K562 (cell line): ENCODE results near the gene ASB10. TPM values are rescaled to one million over a fixed set of nuclear protein-coding genes. Genes with fewer than 3 reads are reported as not detected.

Experiments used
- ATAC-seq: fragments of 200-7000 bp; cut with Tn5 transposase; 3 replicates; pipeline ENCODE4 v1.9.1; 2020; ENCODE audit warnings: moderate library complexity
- BruUV-seq: library from RNA; stranded (reverse); fragments of 400-500 nt; replicated peaks from 2 replicates; lab custom pipeline; 2021; lab: Mats Ljungman, UMichigan
- CTCF ChIA-PET: fragments of 300-600 bp; formaldehyde crosslinking; extraction: SDS; loops from one replicate; lab custom pipeline; 2021; ENCODE audit warnings: low intra/inter-chr PET ratio; lab: Yijun Ruan, JAX
- POLR2A ChIA-PET: fragments of 300-600, 350-650 bp; sonication (Branson Sonifier 250); formaldehyde crosslinking; extraction: SDS; loops from one replicate; lab custom pipeline; 2021; ENCODE audit warnings: antibody characterized with exemption, inconsistent platforms; lab: Yijun Ruan, JAX
- DNase-seq, 4 experiments: peaks; one replicate each; pipeline versions ENCODE4 v3.0.0 to v3.0.0-alpha.2; 2011 to 2018; ENCODE audit warnings: low spot score in 3 of 4, mixed read lengths in 3 of 4; ENCODE audit errors: extremely low read depth in 1 of 4
- FAIRE-seq: peaks from 2 replicates; lab custom pipeline; 2011; peaks lifted over from hg19 to GRCh38; lab: Jason Lieb, UNC
- H2AFZ ChIP-seq: 2 replicates; pipeline ENCODE4 v1.6.0; 2011; ENCODE audit warnings: low read depth, low read length, control low read depth, inconsistent platforms
- H3K27ac ChIP-seq: fragments of 200-600 bp; 3 replicates; pipeline ENCODE4 v1.8.0; 2011; ENCODE audit warnings: low read depth, mild to moderate bottlenecking, control low read depth, inconsistent platforms, low read length, moderate library complexity, mixed read lengths; ENCODE audit errors: extremely low read depth
- H3K27me3 ChIP-seq, 2 experiments: fragments of 300-600 bp in 1 of 2; 2 replicates in 1 of 2; 3 replicates in 1 of 2; pipeline versions ENCODE4 v1.6.0 to v1.8.0; 2011; ENCODE audit warnings: inconsistent platforms in 2 of 2, low read length in 2 of 2, mild to moderate bottlenecking in 1 of 2, mixed read lengths in 1 of 2, moderate library complexity in 1 of 2; ENCODE audit not compliant: control insufficient read depth in 2 of 2, insufficient read depth in 2 of 2
- H3K36me3 ChIP-seq: fragments of 300-600 bp; 3 replicates; pipeline ENCODE4 v1.8.0; 2011; ENCODE audit warnings: mild to moderate bottlenecking, low read length, inconsistent platforms; ENCODE audit not compliant: control insufficient read depth, insufficient read depth
- H3K4me1 ChIP-seq, 2 experiments: fragments of 200-600 bp in 1 of 2; replicated peaks in 1 of 2; 2 replicates in 1 of 2; 3 replicates in 1 of 2; pipeline versions ENCODE4 v1.5.1 to v1.8.0; 2011; ENCODE audit warnings: inconsistent platforms in 2 of 2, low read length in 2 of 2, mild to moderate bottlenecking in 1 of 2, mixed read lengths in 1 of 2, moderate library complexity in 1 of 2; ENCODE audit not compliant: control insufficient read depth in 2 of 2, insufficient read depth in 2 of 2
- H3K4me2 ChIP-seq: 2 replicates; pipeline ENCODE4 v1.6.1; 2011; ENCODE audit warnings: low read length, control low read depth, inconsistent platforms, mixed read lengths; ENCODE audit not compliant: insufficient read depth
- H3K4me3 ChIP-seq: fragments of 200-600 bp; sonication (generic), shearing (Covaris generic); 2 replicates; pipeline ENCODE4 v1.5.1; 2016; ENCODE audit warnings: control low read depth, inconsistent platforms
- H3K79me2 ChIP-seq: fragments of 200-600 bp; 3 replicates; pipeline ENCODE4 v1.8.0; 2011; ENCODE audit warnings: low read length, inconsistent platforms; ENCODE audit not compliant: control insufficient read depth, insufficient read depth
- H3K9ac ChIP-seq, 2 experiments: 2 replicates each; pipeline versions ENCODE4 v1.6.0 to v1.6.1; 2011; ENCODE audit warnings: low read depth in 2 of 2, low read length in 2 of 2, control low read depth in 1 of 2, inconsistent platforms in 1 of 2, mild to moderate bottlenecking in 1 of 2, mixed read lengths in 1 of 2; ENCODE audit not compliant: insufficient read depth in 1 of 2
- H3K9me1 ChIP-seq: one replicate; pipeline ENCODE4 v1.6.0; 2011; ENCODE audit warnings: inconsistent platforms, mild to moderate bottlenecking, low read length, moderate library complexity; ENCODE audit not compliant: control insufficient read depth, insufficient read depth
- H3K9me3 ChIP-seq: replicated peaks from 2 replicates; pipeline ENCODE4 v1.5.1; 2011; ENCODE audit warnings: low read depth, low read length, inconsistent platforms; ENCODE audit not compliant: control insufficient read depth, insufficient read depth
- H4K20me1 ChIP-seq: replicated peaks from 2 replicates; pipeline ENCODE4 v1.6.1; 2011; ENCODE audit warnings: low read length, inconsistent platforms, mixed read lengths; ENCODE audit not compliant: control insufficient read depth, insufficient read depth
- BACH1 ChIP-seq: fragments of 200-800 bp; sonication (Bioruptor generic); IDR thresholded peaks from 2 replicates; pipeline ENCODE4 v1.6.1; 2016; ENCODE audit warnings: missing genetic modification characterization, missing compliant biosample characterization
- E2F3 ChIP-seq: fragments of 250-450 bp; sonication (Bioruptor Pico); IDR thresholded peaks from 2 replicates; pipeline ENCODE4 v1.4.0; 2020; ENCODE audit warnings: mild to moderate bottlenecking
- ETV6 ChIP-seq, 3 experiments: fragments of 150-350 bp in 1 of 3; sonication (generic) in 1 of 3; formaldehyde crosslinking in 1 of 3; IDR thresholded peaks; 2 replicates each; pipeline versions ENCODE4 v1.6.1 to v1.8.0; 2014 to 2022; ENCODE audit warnings: borderline replicate concordance in 2 of 3, low read depth in 2 of 3, antibody characterized with exemption in 1 of 3, low read length in 1 of 3, mild to moderate bottlenecking in 1 of 3, missing genetic modification reagents in 1 of 3
- HNRNPL ChIP-seq: fragments of 200-400 bp; formaldehyde crosslinking; IDR thresholded peaks from 2 replicates; pipeline ENCODE4 v1.6.1; 2017; ENCODE audit warnings: low read depth, mild to moderate bottlenecking, low read length
- HOXB6 ChIP-seq: fragments of 250-450 bp; sonication (Bioruptor Pico); IDR thresholded peaks from 2 replicates; pipeline ENCODE4 v1.5.1; 2022; ENCODE audit warnings: mild to moderate bottlenecking, borderline replicate concordance
- MCM2 ChIP-seq: fragments of 450-650 bp; IDR thresholded peaks from 2 replicates; pipeline ENCODE4 v1.6.1; 2017; ENCODE audit warnings: low read depth, mild to moderate bottlenecking
- NELFE ChIP-seq: IDR thresholded peaks from 2 replicates; pipeline ENCODE4 v1.6.1; 2011; ENCODE audit warnings: mild to moderate bottlenecking; ENCODE audit not compliant: insufficient read depth, insufficient read length
- NFIX ChIP-seq: fragments of 250-450 bp; sonication (Bioruptor Pico); IDR thresholded peaks from 2 replicates; pipeline ENCODE4 v1.4.0; 2020; ENCODE audit warnings: low read depth, mild to moderate bottlenecking, moderate library complexity
- PHF8 ChIP-seq: fragments of 200-600 bp; sonication (generic); IDR thresholded peaks from 2 replicates; pipeline ENCODE4 v1.6.1; 2012; ENCODE audit warnings: mixed run types, mild to moderate bottlenecking, inconsistent platforms, low read length, moderate library complexity, borderline replicate concordance
- PYGO2 ChIP-seq: fragments of 450-650 bp; IDR thresholded peaks from 2 replicates; pipeline ENCODE4 v1.6.1; 2016; ENCODE audit warnings: mild to moderate bottlenecking, missing genetic modification characterization, moderate library complexity, missing compliant biosample characterization
- RBM25 ChIP-seq: fragments of 200-400 bp; formaldehyde crosslinking; IDR thresholded peaks from 2 replicates; pipeline ENCODE4 v1.6.1; 2018; ENCODE audit warnings: low read length, low read depth, moderate library complexity; ENCODE audit not compliant: severe bottlenecking
- RUNX1 ChIP-seq: sonication (generic); IDR thresholded peaks from 2 replicates; pipeline ENCODE4 v1.6.1; 2016; ENCODE audit warnings: antibody characterized with exemption, low read depth
- SMAD2 ChIP-seq: fragments of 150-350 bp; IDR thresholded peaks from 2 replicates; pipeline ENCODE4 v1.6.1; 2014; ENCODE audit warnings: low read depth, mild to moderate bottlenecking, low read length
- SREBF2 ChIP-seq: sonication (generic); formaldehyde crosslinking; IDR thresholded peaks from 2 replicates; pipeline ENCODE4 v1.4.0; 2020; ENCODE audit warnings: mild to moderate bottlenecking, missing genetic modification reagents
- SRSF7 ChIP-seq: fragments of 200-400 bp; formaldehyde crosslinking; optimal IDR thresholded peaks from 2 replicates; pipeline ENCODE3; 2017; ENCODE audit warnings: mild to moderate bottlenecking, low read depth, low read length
- ZBED1 ChIP-seq: IDR thresholded peaks from 2 replicates; pipeline ENCODE4 v1.6.1; 2014
- ZNF184 ChIP-seq: sonication (generic); formaldehyde crosslinking; IDR thresholded peaks from 2 replicates; pipeline ENCODE4 v1.5.0; 2020; ENCODE audit warnings: missing genetic modification reagents
- ZNF41 ChIP-seq: fragments of 250-450 bp; sonication (Bioruptor Pico); conservative IDR thresholded peaks from 2 replicates; pipeline ENCODE4 v1.4.0; 2020; ENCODE audit warnings: mild to moderate bottlenecking
- ZNF551 ChIP-seq: fragments of 250-450 bp; sonication (Bioruptor Pico); IDR thresholded peaks from 2 replicates; pipeline ENCODE4 v1.5.0; 2021; ENCODE audit warnings: mild to moderate bottlenecking, moderate library complexity
- ZNF668 ChIP-seq: fragments of 250-450 bp; sonication (Bioruptor Pico); IDR thresholded peaks from 2 replicates; pipeline ENCODE4 v1.8.0; 2022; ENCODE audit warnings: mild to moderate bottlenecking, inconsistent platforms
- ZNF695 ChIP-seq: fragments of 450-650 bp; formaldehyde crosslinking; IDR thresholded peaks from 2 replicates; pipeline ENCODE4 v1.4.0; 2020; ENCODE audit warnings: mild to moderate bottlenecking, moderate library complexity
- WGBS: fragments of 100-300 bp; shearing (Covaris generic); methylation state at CpG from one replicate; pipeline ENCODE4 v1.1.6; 2016; ENCODE audit warnings: low coverage, mixed read lengths; ENCODE audit not compliant: insufficient coverage; ENCODE audit errors: missing lambda C conversion rate; 5-methylcytosine and 5-hydroxymethylcytosine counted together
- in situ Hi-C: fragments of 300-500 bp; cut with MboI; formaldehyde crosslinking; loops from 4 replicates; pipeline ENCODE4 v1.15.0; 2018; ENCODE audit warnings: inconsistent platforms, mixed read lengths
- intact Hi-C: fragments of 100-400 bp; cut with micrococcal nuclease; formaldehyde crosslinking; loops from 2 replicates; pipeline ENCODE4 v1.14.2; 2022
- polyA plus RNA-seq, 8 experiments: library from polyadenylated mRNA; depleted of rRNA in 4 of 8; stranded (reverse) in 5 of 8; unstranded in 3 of 8; fragments of >200 nt; fragmentation: Nextera tagmentation in 2 of 8; fragmentation: Illumina TruSeq in 1 of 8; extraction: Ambion mirVana in 2 of 8; extraction: Trizol in 1 of 8; gene quantifications; 2 replicates each; pipeline versions ENCODE4 v1.2.1 to v1.2.3, GENCODE V29; 2011 to 2014; ENCODE audit warnings: inconsistent platforms in 1 of 8, missing spikeins in 1 of 8
- total RNA-seq, 7 experiments: library from RNA; depleted of rRNA in 6 of 7; stranded (reverse); fragments of >200 nt in 6 of 7; fragmentation: Illumina TruSeq in 2 of 7; extraction: Trizol in 2 of 7; gene quantifications; 2 replicates each; pipeline versions ENCODE4 v1.2.1 to v1.2.3, GENCODE V29; 2011 to 2021; ENCODE audit warnings: low replicate concordance in 1 of 7

ASB10 gene
- total and polyA plus RNA-seq, 9 of the 15 experiments (the other 6 are each of a cell fraction or from before 2014, with no cell fraction given), result not detected

DNA sequence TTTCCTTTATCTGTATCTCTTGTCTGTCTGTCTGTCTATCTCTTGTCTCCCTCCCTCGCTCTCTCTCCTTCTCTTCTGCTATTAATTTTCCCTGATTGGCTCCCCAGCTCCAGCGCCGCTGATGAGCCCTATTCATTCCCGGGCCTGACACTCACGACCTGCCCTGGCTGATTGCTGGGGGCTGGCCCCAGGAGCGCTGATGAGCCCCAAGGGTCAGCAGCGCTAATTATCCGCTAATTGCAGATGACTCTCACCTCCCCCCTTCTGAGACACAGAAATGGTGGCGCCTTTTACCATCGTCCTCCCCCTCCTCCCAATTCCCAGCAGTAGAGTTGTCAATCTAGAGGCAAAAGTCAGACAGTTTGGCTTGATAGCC lies 18.3 kb downstream of the ASB10 start (continued):
- TF ChIP-seq PYGO2 (tag), result no peak

DNA sequence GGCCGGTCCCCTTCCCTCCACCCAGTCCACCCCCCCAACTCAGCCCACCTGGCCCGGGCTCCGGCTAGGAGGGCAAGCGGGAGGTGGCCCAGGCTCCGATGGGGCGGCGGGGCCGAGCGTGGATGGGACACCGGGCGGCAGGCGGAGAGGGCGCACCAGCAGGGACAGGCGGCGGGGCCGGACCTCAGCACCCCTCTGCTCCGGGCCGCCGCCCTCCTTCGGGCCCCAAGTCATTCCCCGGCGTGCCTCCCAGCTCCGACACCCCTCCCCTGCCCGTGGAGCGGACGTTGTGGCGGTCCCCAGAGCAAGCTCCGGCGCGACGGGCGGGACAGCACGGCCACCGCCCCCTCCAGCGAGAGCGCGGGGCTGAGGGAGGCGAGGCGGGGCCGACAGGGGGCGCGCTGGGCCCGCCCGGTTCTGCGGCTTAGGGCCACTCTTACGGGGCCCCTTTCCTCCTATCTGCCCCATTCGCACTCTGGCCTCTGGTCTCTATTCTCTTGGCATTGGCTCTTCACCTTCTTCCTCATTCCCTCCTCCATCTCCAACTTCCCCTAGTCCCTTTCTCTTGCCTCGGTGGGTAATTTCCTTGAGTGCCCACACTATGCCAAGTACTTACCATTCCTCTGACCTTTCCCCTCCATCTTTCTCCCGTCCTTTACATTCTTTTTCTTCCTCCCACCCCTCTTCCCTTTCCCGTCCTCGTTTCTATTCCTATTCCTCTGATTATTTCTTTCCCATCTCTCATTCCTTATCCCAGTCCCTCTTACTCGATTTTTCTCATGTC lies 18.9 kb downstream of the ASB10 start:
- Histone ChIP-seq H2AFZ (peak overlapping the region; percentile 74), H3K4me3 (peak overlapping the region; percentile 33), H3K4me2 (peak overlapping the region; percentile 64), H3K4me1 (peaks cover 0 to 25% of the 10 kb centered on the region in 2 experiments; a peak in 4 of 5 replicates), H3K9me1 (no peaks in the 10 kb centered on the region), H3K79me2 (no peaks in the 10 kb centered on the region), H3K9ac (peak overlapping the region in 1 of 2 experiments; percentile 74; a peak in 2 of 4 replicates), H4K20me1 (no peaks in the 10 kb centered on the region), H3K27me3 (peaks cover 44 to 47% of the 10 kb centered on the region in 2 experiments), H3K9me3 (no peaks in the 10 kb centered on the region; the same call in 1 of the 2 replicates), H3K36me3 (no peaks in the 10 kb centered on the region), H3K27ac (no peak overlapping the region)
- in situ Hi-C loops, result no loop called here
- BruUV-seq, result no TSS peak
- ChIA-PET POLR2A (interaction anchor here (0.6 to 1.3 kb wide), 3 partner anchors 13 to 280 kb away, joined by 3 to 6 read pairs (median 3); no protein-coding TSS in a partner anchor), CTCF (interaction anchor here (0.6 to 3.9 kb wide), 7 partner anchors 44 to 764 kb away, joined by 3 to 23 read pairs (median 3); no protein-coding TSS in a partner anchor)
- no peak for FAIRE-seq
- 1% methylated on average over 51 of the region's 52 CpGs for WGBS
- ATAC-seq, result peak; percentile 96
- intact Hi-C loops, result loop anchor here (5.0 to 10.0 kb wide), 2 partner anchors 181 to 283 kb away; no protein-coding TSS in a partner anchor
- peak; percentile 81 to 95 (median 93) for DNase-seq
- TF ChIP-seq NFIX (CRISPR knock-in tag), result no peak
- TF ChIP-seq SRSF7, result peak; percentile 31
- no peak for TF ChIP-seq PHF8
- TF ChIP-seq RBM25, result peak; percentile 18
- no peak for TF ChIP-seq BACH1 (tag)
- TF ChIP-seq ZNF41, result no peak
- TF ChIP-seq HOXB6, result no peak
- peak; percentile 68; the same call in 1 of the 2 replicates for TF ChIP-seq HNRNPL
- no peak for TF ChIP-seq ZNF551
- TF ChIP-seq MCM2, result no peak
- no peak for TF ChIP-seq ZNF695 (CRISPR knock-in tag)
- TF ChIP-seq ETV6 (IDR thresholded peaks at IDR 0.05; ENCODE audit: borderline replicate concordance in 1 of 2, low read depth in 2 of 2, low read length in 1 of 2), result no peak
- TF ChIP-seq ETV6 (CRISPR knock-in tag; IDR thresholded peaks at IDR 0.05; ENCODE audit: borderline replicate concordance), result no peak
- TF ChIP-seq E2F3 (CRISPR knock-in tag), result no peak
- no peak for TF ChIP-seq ZNF184 (CRISPR knock-in tag)
- TF ChIP-seq ZBED1, result no peak
- no peak for TF ChIP-seq SMAD2
- TF ChIP-seq ZNF668 (CRISPR knock-in tag), result no peak
- TF ChIP-seq SREBF2 (CRISPR knock-in tag), result no peak
- no peak for TF ChIP-seq NELFE
- no peak for TF ChIP-seq RUNX1
